HepG2 (cell line): ENCODE measurements around the gene IL1B. TPM values are rescaled to one million over a fixed set of nuclear protein-coding genes. Genes with fewer than 3 reads are reported as not detected.
A peak's percentile ranks its signal among the peaks of the same experiment; 100 is the strongest.

Experiments
- ATAC-seq: fragments of 200-7000 bp; cut with Tn5 transposase; 3 replicates; pipeline ENCODE4 v1.9.1; 2020; ENCODE audit warnings: mild to moderate bottlenecking, moderate library complexity
- BruUV-seq: library from RNA; stranded (reverse); fragments of 400-500 nt; replicated peaks from 2 replicates; lab custom pipeline; 2021; lab: Mats Ljungman, UMichigan
- CTCF ChIA-PET: fragments of 300-600 bp; formaldehyde crosslinking; extraction: SDS; loops from one replicate; lab custom pipeline; 2021; ENCODE audit warnings: low total read pairs, inconsistent platforms, low intra/inter-chr PET ratio; lab: Yijun Ruan, JAX
- POLR2A ChIA-PET: fragments of 350-600 bp; sonication (Branson Sonifier 250); formaldehyde crosslinking; loops from one replicate; lab custom pipeline; 2020; ENCODE audit warnings: antibody characterized with exemption, inconsistent platforms; lab: Yijun Ruan, JAX
- DNase-seq: peaks from one replicate; pipeline ENCODE4 v3.0.0-alpha.2; 2015; ENCODE audit warnings: low spot score
- FAIRE-seq: peaks from 3 replicates; lab custom pipeline; 2011; peaks lifted over from hg19 to GRCh38; lab: Jason Lieb, UNC
- H2AFZ ChIP-seq: one replicate; pipeline ENCODE4 v1.6.1; 2011; ENCODE audit warnings: low read length, inconsistent platforms
- H3K27ac ChIP-seq: fragments of 300-600 bp; 3 replicates; pipeline ENCODE4 v1.8.0; 2011; ENCODE audit warnings: mixed run types, mild to moderate bottlenecking, mixed read lengths, low read length, inconsistent platforms; ENCODE audit not compliant: insufficient read depth; ENCODE audit errors: extremely low read length
- H3K27me3 ChIP-seq, 2 experiments: fragments of 200-600 bp in 1 of 2; 2 replicates in 1 of 2; 3 replicates in 1 of 2; pipeline versions ENCODE4 v1.6.0 to v1.8.0; 2011; ENCODE audit warnings: low read length in 2 of 2, mild to moderate bottlenecking in 2 of 2, moderate library complexity in 2 of 2, inconsistent platforms in 1 of 2; ENCODE audit not compliant: insufficient read depth in 2 of 2, control insufficient read depth in 1 of 2
- H3K36me3 ChIP-seq, 2 experiments: fragments of 200-600 bp in 1 of 2; replicated peaks in 1 of 2; 2 replicates in 1 of 2; 3 replicates in 1 of 2; pipeline versions ENCODE4 v1.5.1 to v1.8.0; 2011; ENCODE audit warnings: low read length in 2 of 2, inconsistent platforms in 1 of 2; ENCODE audit not compliant: insufficient read depth in 2 of 2, control insufficient read depth in 1 of 2
- H3K4me1 ChIP-seq: 2 replicates; pipeline ENCODE4 v1.5.1; 2012; ENCODE audit warnings: low read length, inconsistent platforms; ENCODE audit not compliant: insufficient read depth
- H3K4me2 ChIP-seq: 2 replicates; pipeline ENCODE4 v1.6.0; 2011; ENCODE audit warnings: low read depth, low read length, inconsistent platforms
- H3K4me3 ChIP-seq, 3 experiments: fragments of 200-600 bp in 1 of 3; sonication (generic), shearing (Covaris generic) in 1 of 3; replicated peaks in 1 of 3; 2 replicates each; pipeline ENCODE4 v1.5.1; 2011 to 2016; ENCODE audit warnings: low read length in 3 of 3, inconsistent platforms in 2 of 3, low read depth in 2 of 3, mild to moderate bottlenecking in 2 of 3, control low read depth in 1 of 3, mixed read lengths in 1 of 3; ENCODE audit not compliant: insufficient read depth in 1 of 3
- H3K79me2 ChIP-seq: one replicate; pipeline ENCODE4 v1.6.1; 2011; ENCODE audit warnings: low read length, inconsistent platforms; ENCODE audit not compliant: insufficient read depth
- H3K9ac ChIP-seq: 2 replicates; pipeline ENCODE4 v1.6.0; 2011; ENCODE audit warnings: mild to moderate bottlenecking, low read depth, low read length, inconsistent platforms; ENCODE audit not compliant: insufficient read depth
- H3K9me3 ChIP-seq: 2 replicates; pipeline ENCODE4 v1.5.1; 2012; ENCODE audit warnings: mild to moderate bottlenecking, low read length
- H4K20me1 ChIP-seq: 2 replicates; pipeline ENCODE4 v1.6.0; 2011; ENCODE audit warnings: inconsistent platforms, mild to moderate bottlenecking, low read length, moderate library complexity; ENCODE audit not compliant: insufficient read depth
- GATAD2A ChIP-seq: IDR thresholded peaks from 2 replicates; pipeline ENCODE4 v1.6.1; 2016
- HMG20A ChIP-seq: IDR thresholded peaks from 2 replicates; pipeline ENCODE4 v1.6.1; 2016; ENCODE audit warnings: borderline replicate concordance
- ISL2 ChIP-seq: sonication (generic); formaldehyde crosslinking; IDR thresholded peaks from 2 replicates; pipeline ENCODE4 v1.5.0; 2020; ENCODE audit warnings: missing genetic modification reagents
- RARA ChIP-seq: IDR thresholded peaks from 2 replicates; pipeline ENCODE4 v1.6.1; 2016; ENCODE audit warnings: missing genetic modification reagents, missing compliant biosample characterization
- SOX6 ChIP-seq, 2 experiments: fragments of 450-650 bp in 1 of 2; sonication (generic) in 1 of 2; formaldehyde crosslinking in 1 of 2; IDR thresholded peaks; 2 replicates each; pipeline versions ENCODE4 v1.4.0 to v1.6.1; 2017 to 2020; ENCODE audit warnings: antibody characterized with exemption in 1 of 2, mild to moderate bottlenecking in 1 of 2, missing genetic modification reagents in 1 of 2
- TCF12 ChIP-seq, 2 experiments: fragments of 450-650 bp in 1 of 2; sonication (generic) in 1 of 2; formaldehyde crosslinking in 1 of 2; IDR thresholded peaks; 2 replicates each; pipeline versions ENCODE4 v1.6.1 to v1.8.0; 2017 to 2022; ENCODE audit warnings: antibody characterized with exemption in 1 of 2, mild to moderate bottlenecking in 1 of 2, missing genetic modification reagents in 1 of 2, moderate library complexity in 1 of 2
- TEAD3 ChIP-seq: optimal IDR thresholded peaks from 2 replicates; pipeline ENCODE3; 2016; ENCODE audit warnings: borderline replicate concordance
- ZBTB3 ChIP-seq: sonication (generic); formaldehyde crosslinking; IDR thresholded peaks from 2 replicates; pipeline ENCODE4 v1.4.0; 2020; ENCODE audit warnings: low read depth, mild to moderate bottlenecking, moderate library complexity, missing genetic modification reagents, borderline replicate concordance
- ZBTB38 ChIP-seq: sonication (generic); formaldehyde crosslinking; IDR thresholded peaks from 2 replicates; pipeline ENCODE4 v1.5.1; 2020; ENCODE audit warnings: mild to moderate bottlenecking, missing genetic modification reagents
- ZFP1 ChIP-seq: IDR thresholded peaks from 2 replicates; pipeline ENCODE4 v1.6.1; 2016
- WGBS: methylation state at CpG from one replicate; pipeline ENCODE4 v1.1.6; 2017; ENCODE audit warnings: low lambda C conversion rate; 5-methylcytosine and 5-hydroxymethylcytosine counted together
- in situ Hi-C: cut with HindIII; loops from 2 replicates; pipeline ENCODE4 v1.10.0; 2017; ENCODE audit warnings: low pct_unique_long_range_greater_than_20kb; ENCODE audit not compliant: extremely low pct_ligation_motif_present
- intact Hi-C: fragments of 100-400 bp; cut with micrococcal nuclease; formaldehyde crosslinking; loops from one replicate; pipeline ENCODE4 v1.10.0; 2022; ENCODE audit not compliant: unreplicated experiment
- polyA plus RNA-seq, 8 experiments: library from polyadenylated mRNA; depleted of rRNA in 3 of 8; stranded (reverse) in 7 of 8; unstranded in 1 of 8; fragments of >200 nt; fragmentation: Illumina TruSeq in 4 of 8; extraction: Trizol in 4 of 8; gene quantifications; 2 replicates each; pipeline versions ENCODE4 v1.2.1 to v1.2.3, GENCODE V29; 2011 to 2016; ENCODE audit warnings: low read depth in 4 of 8, missing spikeins in 1 of 8, mixed read lengths in 1 of 8; ENCODE audit not compliant: insufficient read depth in 1 of 8
- total RNA-seq, 5 experiments: library from RNA; depleted of rRNA; stranded (reverse); fragments of >200 nt; fragmentation: Illumina TruSeq; extraction: Trizol; gene quantifications; 2 replicates each; pipeline ENCODE4 v1.2.3, GENCODE V29; 2016; ENCODE audit warnings: low read depth in 1 of 5

The IL1B gene
- total and polyA plus RNA-seq, 2 of the 13 experiments (the other 11 are each of a cell fraction or from before 2014, with no cell fraction given): 0.18 TPM; not detected in 1

DNA sequence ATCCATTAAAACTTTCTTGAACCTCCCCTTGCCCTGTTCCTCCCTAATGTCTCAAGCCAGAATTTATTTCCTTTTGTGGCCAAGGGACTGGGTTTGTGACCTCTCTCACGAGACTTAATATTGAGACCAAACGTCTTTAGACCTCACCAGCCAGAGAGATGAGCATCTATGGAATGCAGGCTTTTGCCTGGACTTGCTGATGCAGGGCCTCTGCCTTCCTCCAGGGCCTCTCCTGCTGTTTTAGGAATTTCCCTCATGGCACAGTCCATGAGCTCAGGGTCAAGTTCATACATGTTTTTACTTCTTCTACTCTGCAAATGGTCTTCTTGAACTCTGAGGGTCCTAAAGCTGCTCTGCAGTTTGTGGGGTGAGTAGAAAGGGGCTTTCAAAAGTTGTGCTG, 22.3 kb downstream of the IL1B start (continued):
- TF ChIP-seq ZFP1 (CRISPR knock-in tag) (0 out of 2 replicates have a peak, but pooled peaks have one; percentile 27), GATAD2A (CRISPR knock-in tag) (no peak), SOX6 (IDR thresholded peaks at IDR 0.05) (no peak), SOX6 (CRISPR knock-in tag; IDR thresholded peaks at IDR 0.05) (peak; percentile 32; the same call in 1 of the 2 replicates), RARA (peak; percentile 57; the same call in 1 of the 2 replicates), HMG20A (peak; percentile 50; the same call in 1 of the 2 replicates), TCF12 (IDR thresholded peaks at IDR 0.05) (no peak), TCF12 (CRISPR knock-in tag; IDR thresholded peaks at IDR 0.05) (no peak), ZBTB3 (CRISPR knock-in tag) (no peak), TEAD3 (CRISPR knock-in tag) (peak; percentile 88)

DNA sequence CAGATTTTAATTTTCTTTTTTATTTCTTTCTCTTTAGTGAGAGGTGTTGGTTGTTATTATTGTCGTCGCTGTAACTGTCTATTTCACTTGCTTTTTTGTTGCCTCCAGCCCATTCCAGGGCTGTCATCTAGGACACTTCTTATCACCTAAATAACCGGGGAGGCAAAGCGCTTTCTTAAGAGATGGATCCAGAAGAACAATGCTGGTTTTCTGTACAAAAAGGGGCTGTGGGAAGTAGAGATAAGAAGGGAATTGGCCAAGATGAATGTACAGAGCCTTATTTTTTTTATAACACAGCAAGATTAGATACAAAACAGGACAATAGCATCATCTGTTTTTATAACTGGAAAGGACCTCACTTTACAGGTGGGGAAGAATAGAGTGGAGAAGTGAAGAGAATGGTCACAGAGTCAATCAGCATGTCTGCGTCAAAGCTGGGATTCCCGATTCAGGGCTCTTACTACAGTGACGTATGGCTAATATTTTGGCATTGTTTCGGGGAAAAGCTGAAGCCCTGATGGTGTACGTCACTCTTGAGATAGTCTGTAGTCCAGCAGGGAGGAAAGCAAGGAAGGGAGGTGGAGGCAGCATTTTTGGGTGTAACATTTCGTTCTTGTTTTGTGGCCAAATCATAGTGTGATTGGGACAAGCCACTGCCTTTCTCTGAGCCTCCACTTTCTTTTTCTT, 23.2 kb downstream of the IL1B start:
- Histone ChIP-seq H2AFZ (no peak overlapping the region), H4K20me1 (no peaks in the 10 kb centered on the region), H3K27me3 (no peaks in the 10 kb centered on the region), H3K4me3 (no peak overlapping the region), H3K36me3 (no peaks in the 10 kb centered on the region), H3K27ac (no peak overlapping the region), H3K4me2 (no peak overlapping the region), H3K9me3 (no peaks in the 10 kb centered on the region), H3K79me2 (no peaks in the 10 kb centered on the region), H3K9ac (no peak overlapping the region), H3K4me1 (peaks cover 86% of the 10 kb centered on the region)
- intact Hi-C loops: no loop called here
- POLR2A ChIA-PET: no interaction called here
- BruUV-seq: no TSS peak
- ATAC-seq (no peak), FAIRE-seq (no peak), DNase-seq (no peak)
- no peak for TF ChIP-seq ISL2 (CRISPR knock-in tag)
- TF ChIP-seq ZBTB38 (CRISPR knock-in tag): peak; percentile 32; the same call in 1 of the 2 replicates
- 98% methylated on average over 10 of the region's 10 CpGs for WGBS
- CTCF ChIA-PET: no interaction called here
- in situ Hi-C loops: no loop called here
